H1 (cell line): ENCODE measurements around the gene ELOVL4. TPM values are rescaled to one million over a fixed set of nuclear protein-coding genes. Genes with fewer than 3 reads are reported as not detected.

Experiments
- CTCF ChIA-PET: fragments of 300-600 bp; sonication (Branson Sonifier 250); formaldehyde crosslinking; loops from one replicate; lab custom pipeline; 2021; ENCODE audit not compliant: partially characterized antibody; lab: Charles Lee
- POLR2A ChIA-PET: fragments of 300-600 bp; sonication (Branson Sonifier 250); formaldehyde crosslinking; loops from one replicate; lab custom pipeline; 2021; ENCODE audit warnings: inconsistent platforms; ENCODE audit not compliant: partially characterized antibody; lab: Charles Lee
- DNase-seq, 2 experiments: peaks; one replicate each; pipeline versions ENCODE4 v3.0.0 to v3.0.0-alpha.2; 2010 to 2022; ENCODE audit warnings: low spot score in 2 of 2, low read depth in 1 of 2, mixed read lengths in 1 of 2
- FAIRE-seq: peaks from 2 replicates; lab custom pipeline; 2011; peaks lifted over from hg19 to GRCh38; lab: Jason Lieb, UNC
- H2AFZ ChIP-seq: 2 replicates; pipeline ENCODE4 v1.8.1; 2012; ENCODE audit warnings: low read length, inconsistent platforms
- H2AK5ac ChIP-seq: 2 replicates; pipeline ENCODE4 v1.6.1; 2013; ENCODE audit warnings: low read depth, low read length
- H2BK120ac ChIP-seq: replicated peaks from 2 replicates; pipeline ENCODE3; 2013; ENCODE audit warnings: low read depth, low read length, inconsistent platforms
- H2BK12ac ChIP-seq: 2 replicates; pipeline ENCODE4 v1.6.1; 2013; ENCODE audit warnings: low read depth, low read length
- H2BK15ac ChIP-seq: 2 replicates; pipeline ENCODE4 v1.6.1; 2013; ENCODE audit warnings: low read length
- H2BK20ac ChIP-seq: 2 replicates; pipeline ENCODE4 v1.6.1; 2013; ENCODE audit warnings: low read length
- H2BK5ac ChIP-seq: 2 replicates; pipeline ENCODE4 v1.6.1; 2013; ENCODE audit warnings: low read depth, low read length
- H3K14ac ChIP-seq: 2 replicates; pipeline ENCODE4 v1.6.1; 2013; ENCODE audit warnings: inconsistent platforms; ENCODE audit not compliant: insufficient read length
- H3K18ac ChIP-seq: 2 replicates; pipeline ENCODE4 v1.6.1; 2013; ENCODE audit warnings: low read length; ENCODE audit errors: extremely low read depth
- H3K23ac ChIP-seq: 2 replicates; pipeline ENCODE4 v1.6.1; 2013; ENCODE audit warnings: inconsistent platforms; ENCODE audit not compliant: insufficient read length
- H3K23me2 ChIP-seq: 2 replicates; pipeline ENCODE4 v1.6.1; 2013; ENCODE audit warnings: low read depth, low read length
- H3K27ac ChIP-seq: 2 replicates; pipeline ENCODE4 v1.6.1; 2011; ENCODE audit warnings: low read depth, low read length, inconsistent platforms
- H3K27me3 ChIP-seq, 4 experiments: replicated peaks in 1 of 4; 1 replicate in 1 of 4; 2 replicates in 3 of 4; pipeline versions ENCODE4 v1.6.1 to v1.8.1; 2011 to 2013; ENCODE audit warnings: low read length in 3 of 4, mild to moderate bottlenecking in 3 of 4, inconsistent platforms in 2 of 4, mixed read lengths in 2 of 4, moderate library complexity in 1 of 4; ENCODE audit not compliant: control insufficient read depth in 3 of 4, insufficient read depth in 3 of 4; ENCODE audit errors: extremely low read depth in 1 of 4
- H3K36me3 ChIP-seq, 4 experiments: 2 replicates each; pipeline versions ENCODE4 v1.6.1 to v1.8.1; 2011 to 2013; ENCODE audit warnings: mild to moderate bottlenecking in 4 of 4, low read length in 3 of 4, moderate library complexity in 2 of 4, control low read depth in 1 of 4, inconsistent platforms in 1 of 4; ENCODE audit not compliant: insufficient read depth in 4 of 4, control insufficient read depth in 2 of 4
- H3K4ac ChIP-seq: replicated peaks from 2 replicates; pipeline ENCODE3; 2013; ENCODE audit warnings: low read length, low read depth, mixed read lengths, inconsistent platforms; ENCODE audit not compliant: insufficient read length
- H3K4me1 ChIP-seq, 4 experiments: replicated peaks in 1 of 4; 1 replicate in 1 of 4; 2 replicates in 3 of 4; pipeline versions ENCODE4 v1.6.1 to v1.8.1; 2011 to 2013; ENCODE audit warnings: low read length in 3 of 4, inconsistent platforms in 2 of 4, mixed read lengths in 1 of 4; ENCODE audit not compliant: insufficient read depth in 4 of 4, control insufficient read depth in 3 of 4
- H3K4me2 ChIP-seq, 2 experiments: 2 replicates each; pipeline versions ENCODE4 v1.6.1 to v1.8.1; 2011 to 2013; ENCODE audit warnings: low read depth in 2 of 2, low read length in 2 of 2, control low read depth in 1 of 2, inconsistent platforms in 1 of 2, mild to moderate bottlenecking in 1 of 2; ENCODE audit not compliant: insufficient read depth in 1 of 2
- H3K4me3 ChIP-seq, 4 experiments: fragments of 200-600, 300-600 bp in 1 of 4; sonication (generic), shearing (Covaris generic), sonication (Bioruptor Twin) in 1 of 4; 2 replicates each; pipeline versions ENCODE4 v1.5.1 to v1.8.1; 2011 to 2016; ENCODE audit warnings: low read length in 4 of 4, low read depth in 3 of 4, control low read depth in 2 of 4, inconsistent platforms in 2 of 4, mild to moderate bottlenecking in 2 of 4, mixed read lengths in 1 of 4, moderate library complexity in 1 of 4; ENCODE audit not compliant: insufficient read depth in 2 of 4; ENCODE audit errors: extremely low read depth in 1 of 4
- H3K56ac ChIP-seq: replicated peaks from 2 replicates; pipeline ENCODE3; 2013; ENCODE audit warnings: low read depth, mild to moderate bottlenecking, mixed read lengths, low read length, inconsistent platforms; ENCODE audit not compliant: insufficient read length
- H3K79me1 ChIP-seq: 2 replicates; pipeline ENCODE4 v1.6.1; 2013; ENCODE audit warnings: low read depth, low read length, control low read depth
- H3K79me2 ChIP-seq, 2 experiments: 2 replicates each; pipeline versions ENCODE4 v1.6.1 to v1.8.1; 2012 to 2013; ENCODE audit warnings: low read length in 2 of 2, mild to moderate bottlenecking in 2 of 2, inconsistent platforms in 1 of 2; ENCODE audit not compliant: insufficient read depth in 2 of 2, control insufficient read depth in 1 of 2
- H3K9ac ChIP-seq, 4 experiments: replicated peaks in 1 of 4; 1 replicate in 1 of 4; 2 replicates in 3 of 4; pipeline versions ENCODE4 v1.6.1 to v1.8.1; 2011 to 2013; ENCODE audit warnings: low read depth in 3 of 4, low read length in 3 of 4, control low read depth in 2 of 4, mild to moderate bottlenecking in 2 of 4, moderate library complexity in 2 of 4, inconsistent platforms in 1 of 4; ENCODE audit errors: extremely low read depth in 1 of 4
- H3K9me3 ChIP-seq, 2 experiments: 2 replicates each; pipeline versions ENCODE4 v1.6.1 to v1.8.1; 2012 to 2013; ENCODE audit warnings: mild to moderate bottlenecking in 2 of 2, moderate library complexity in 2 of 2, control low read depth in 1 of 2, inconsistent platforms in 1 of 2, low read depth in 1 of 2, low read length in 1 of 2, mixed read lengths in 1 of 2; ENCODE audit not compliant: insufficient read depth in 2 of 2
- H4K20me1 ChIP-seq, 2 experiments: replicated peaks in 1 of 2; 2 replicates each; pipeline versions ENCODE3 to v1.8.1; 2011 to 2013; ENCODE audit warnings: inconsistent platforms in 2 of 2, low read length in 2 of 2, mild to moderate bottlenecking in 1 of 2; ENCODE audit not compliant: insufficient read depth in 2 of 2, control insufficient read depth in 1 of 2
- H4K5ac ChIP-seq: 2 replicates; pipeline ENCODE4 v1.6.1; 2013; ENCODE audit warnings: low read length, low read depth, mixed read lengths, inconsistent platforms; ENCODE audit not compliant: insufficient read length
- H4K8ac ChIP-seq: 2 replicates; pipeline ENCODE4 v1.8.0; 2013; ENCODE audit warnings: mild to moderate bottlenecking, moderate library complexity, low read length, inconsistent platforms; ENCODE audit not compliant: insufficient read depth; ENCODE audit errors: extremely low read depth
- H4K91ac ChIP-seq: replicated peaks from 2 replicates; pipeline ENCODE3; 2013; ENCODE audit warnings: low read length, mixed read lengths, inconsistent platforms; ENCODE audit not compliant: insufficient read length
- CEBPB ChIP-seq: IDR thresholded peaks from 2 replicates; pipeline ENCODE4 v1.6.1; 2012; ENCODE audit warnings: low read depth, low read length
- CHD2 ChIP-seq: IDR thresholded peaks from 2 replicates; pipeline ENCODE4 v1.6.1; 2012; ENCODE audit warnings: low read length, improper control_type of control experiment
- CREB1 ChIP-seq: IDR thresholded peaks from 2 replicates; pipeline ENCODE4 v1.6.1; 2012; ENCODE audit warnings: inconsistent platforms
- EZH2 ChIP-seq: fragments of 200-600 bp; sonication (generic); IDR thresholded peaks from 2 replicates; pipeline ENCODE4 v1.7.1; 2012; ENCODE audit warnings: low read depth, mild to moderate bottlenecking, moderate library complexity, low read length, inconsistent platforms; ENCODE audit not compliant: severe bottlenecking
- SAP30 ChIP-seq: fragments of 300-600 bp; sonication (generic); IDR thresholded peaks from 2 replicates; pipeline ENCODE4 v1.7.1; 2012; ENCODE audit warnings: low read length, moderate library complexity, mild to moderate bottlenecking, inconsistent platforms; ENCODE audit not compliant: insufficient read depth, insufficient replicate concordance
- WGBS, 2 experiments: shearing (Covaris generic) in 1 of 2; methylation state at CpG; one replicate each; pipeline versions ENCODE4 v1.1.6 to v1.1.7; 2013 to 2015; ENCODE audit warnings: low lambda C conversion rate in 2 of 2, mixed read lengths in 2 of 2, inconsistent platforms in 1 of 2, low coverage in 1 of 2, missing lambda C conversion rate in 1 of 2; ENCODE audit not compliant: insufficient replicate concordance in 2 of 2, insufficient coverage in 1 of 2, insufficient read length in 1 of 2; ENCODE audit errors: extremely low coverage in 1 of 2, missing lambda C conversion rate in 1 of 2; 5-methylcytosine and 5-hydroxymethylcytosine counted together
- polyA plus RNA-seq, 7 experiments: library from polyadenylated mRNA; depleted of rRNA in 3 of 7; stranded (reverse) in 5 of 7; unstranded in 2 of 7; fragments of >200 nt in 5 of 7; fragments of 200-250 nt in 2 of 7; gene quantifications; 1 replicate in 5 of 7; 2 replicates in 1 of 7; 4 replicates in 1 of 7; pipeline versions ENCODE4 v1.2.1 to v1.2.3, GENCODE V29; 2011 to 2013; ENCODE audit warnings: missing spikeins in 2 of 7, mixed read lengths in 2 of 7
- total RNA-seq: library from RNA; stranded (reverse); fragmentation: NEBNext Ultra II Directional; extraction: Animal tissue kit (Norgen Biotek cat#: 25700); gene quantifications from 2 replicates; pipeline ENCODE4 v1.2.1, GENCODE V29; 2021

ELOVL4 gene
- total and polyA plus RNA-seq, 2 of the 8 experiments (the other 6 are each of a cell fraction or from before 2014, with no cell fraction given), result 2.0 to 15.0 TPM

- 81% methylated on average over 6 of the region's 6 CpGs; no CpG with 5 or more reads in 1 of the 2 experiments for WGBS, 2 experiments
- H3K23ac ChIP-seq, result no peak overlapping the region
- no peaks in the 10 kb centered on the region for H3K79me2 ChIP-seq
- no peak for TF ChIP-seq CHD2
- TF ChIP-seq EZH2, result no peak
- TF ChIP-seq CREB1, result no peak
- no peak for TF ChIP-seq CEBPB
- TF ChIP-seq SAP30, result no peak
- H2BK20ac ChIP-seq, result no peak overlapping the region
- H2AFZ ChIP-seq, result no peak overlapping the region; the same call in 1 of the 2 replicates
- no peak overlapping the region for H3K18ac ChIP-seq
- H3K14ac ChIP-seq, result no peak overlapping the region
- no peak overlapping the region for H2BK5ac ChIP-seq
- H3K4me3 ChIP-seq, result no peak overlapping the region
- no peaks in the 10 kb centered on the region for H3K9me3 ChIP-seq
- H3K79me1 ChIP-seq, result no peaks in the 10 kb centered on the region
- H3K27me3 ChIP-seq, result peaks cover 0 to 3% (median 0%) of the 10 kb centered on the region in 4 experiments; a peak in 1 of 7 replicates
- FAIRE-seq (no peak), DNase-seq (no peak)
- no peak overlapping the region for H4K91ac ChIP-seq
- H3K36me3 ChIP-seq, result no peaks in the 10 kb centered on the region
- no peaks in the 10 kb centered on the region for H3K23me2 ChIP-seq
- ChIA-PET CTCF (interaction anchor here (0.7 to 4.5 kb wide), 47 partner anchors 8 to 876 kb away, joined by 3 to 34 read pairs (median 4); no protein-coding TSS in a partner anchor), POLR2A (interaction anchor here (0.6 kb wide), 1 partner anchor 24 kb away, joined by 4 read pairs; no protein-coding TSS in a partner anchor)
- no peak overlapping the region for H2AK5ac ChIP-seq
- no peak overlapping the region for H2BK15ac ChIP-seq
- no peak overlapping the region for H3K56ac ChIP-seq
- H4K5ac ChIP-seq, result no peak overlapping the region
- H3K4me1 ChIP-seq, result peaks cover 2 to 4% (median 4%) of the 10 kb centered on the region in 4 experiments; a peak in 4 of 7 replicates
- H4K8ac ChIP-seq, result no peak overlapping the region
- no peak overlapping the region for H3K4ac ChIP-seq
- H3K27ac ChIP-seq, result no peak overlapping the region
- no peaks in the 10 kb centered on the region for H4K20me1 ChIP-seq
- no peak overlapping the region; a peak in 1 of 4 replicates for H3K4me2 ChIP-seq
- no peak overlapping the region for H3K9ac ChIP-seq
- no peak overlapping the region for H2BK12ac ChIP-seq
- H2BK120ac ChIP-seq, result no peak overlapping the region
Observed at GRCh38 chr6:79869184-79869583, 78.2 kb downstream of the ELOVL4 start.
